DMS 273 treated with DMSO at 0.1 percent for 48 hours (cell line): Measurements from ENCODE around the gene TMPRSS2.

ENCODE experiments used
- DNase-seq: peaks from one replicate; lab custom pipeline; 2025; lab: John Stamatoyannopoulos, UW

TMPRSS2 gene

DNA sequence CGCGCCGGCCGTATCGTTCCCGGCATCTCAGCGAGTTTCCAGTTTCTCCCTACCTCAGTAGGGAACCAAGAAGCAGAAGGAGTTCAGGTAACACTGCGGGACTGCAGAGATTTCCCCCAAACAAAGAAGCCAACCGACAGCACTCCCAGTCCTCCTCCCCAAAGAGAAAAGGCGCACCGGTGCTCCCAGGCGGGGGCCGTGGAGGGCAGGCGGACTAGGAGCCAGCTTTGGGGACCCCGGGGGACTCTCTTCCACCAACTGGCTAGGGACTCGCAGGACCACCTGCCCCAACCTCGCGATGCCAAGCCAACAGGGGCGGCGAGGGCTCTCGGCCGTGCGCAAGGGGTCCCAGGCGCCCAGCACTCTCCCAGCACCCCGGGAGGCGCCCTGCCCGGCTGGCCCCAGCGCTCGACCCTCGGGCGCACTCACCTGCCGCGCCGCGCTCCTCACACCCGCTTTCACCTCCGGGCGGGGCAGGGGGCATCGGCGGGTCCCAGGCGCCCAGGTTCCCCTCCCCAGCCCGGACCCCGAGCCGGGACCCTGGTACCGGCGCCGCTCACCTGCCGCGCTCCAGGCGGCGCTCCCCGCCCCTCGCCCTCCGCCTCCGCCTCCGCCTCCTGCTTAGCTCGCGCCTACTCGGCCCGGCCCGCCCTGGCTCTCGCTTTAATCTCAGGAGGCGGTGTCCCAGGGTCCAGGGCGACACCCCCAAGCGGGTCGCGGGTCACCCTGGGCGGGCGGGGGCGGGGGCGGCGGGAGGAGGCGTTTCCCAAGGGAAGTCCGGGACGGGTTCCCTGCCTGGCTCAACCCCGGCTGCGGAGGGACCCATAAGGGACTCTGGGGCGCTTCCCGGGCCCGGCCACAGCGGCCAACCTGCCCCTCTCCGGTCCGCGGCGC lies at the start of gene TMPRSS2:
TMPRSS2 (minus strand) TSS at position 638 of the 894 bp plus-strand sequence. CDS start 10,025 bp downstream, outside the sequence.
- no peak for DNase-seq

DNA sequence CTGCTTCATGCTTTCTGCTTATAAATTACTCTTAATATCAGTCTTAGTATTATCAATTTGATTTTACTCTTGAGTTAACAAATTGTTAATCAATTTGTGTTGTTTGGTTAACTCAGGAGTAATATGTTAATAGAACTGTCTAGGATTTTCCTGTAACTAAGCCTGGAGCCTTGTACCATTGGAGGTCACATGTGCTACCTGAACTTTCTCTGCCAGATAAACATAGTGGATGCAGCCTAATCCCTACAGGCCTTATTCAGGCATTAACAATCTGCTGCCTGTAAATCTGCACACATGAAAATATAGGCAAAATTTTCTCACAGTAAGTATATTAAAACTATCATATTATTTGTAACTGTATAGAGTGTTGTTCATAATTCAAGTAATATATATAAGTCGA lies 47.1 kb upstream of the TMPRSS2 start:
- no peak for DNase-seq

DNA sequence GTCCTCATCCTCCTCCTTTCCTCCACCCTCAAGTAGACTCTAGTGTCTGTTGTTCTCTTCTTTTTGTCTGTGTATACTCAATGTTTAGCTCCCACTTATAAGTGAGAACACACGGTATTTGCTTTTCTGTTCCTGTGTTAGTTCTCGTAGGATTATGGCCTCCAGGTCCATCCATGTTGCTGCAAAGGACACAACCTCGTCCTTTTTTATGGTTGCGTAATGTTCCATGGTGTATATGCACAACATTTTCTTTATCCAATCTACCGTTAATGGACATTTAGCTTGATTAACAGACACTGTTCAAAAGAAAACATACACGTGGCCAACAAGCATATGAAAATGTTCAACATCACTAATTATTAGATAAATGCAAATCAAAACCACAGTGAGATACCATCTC lies 44.3 kb upstream of the TMPRSS2 start:
- DNase-seq = no peak

GRCh38 chr21:41548781-41549180 lies 40.8 kb upstream of the TMPRSS2 start:
- DNase-seq = no peak

DNA sequence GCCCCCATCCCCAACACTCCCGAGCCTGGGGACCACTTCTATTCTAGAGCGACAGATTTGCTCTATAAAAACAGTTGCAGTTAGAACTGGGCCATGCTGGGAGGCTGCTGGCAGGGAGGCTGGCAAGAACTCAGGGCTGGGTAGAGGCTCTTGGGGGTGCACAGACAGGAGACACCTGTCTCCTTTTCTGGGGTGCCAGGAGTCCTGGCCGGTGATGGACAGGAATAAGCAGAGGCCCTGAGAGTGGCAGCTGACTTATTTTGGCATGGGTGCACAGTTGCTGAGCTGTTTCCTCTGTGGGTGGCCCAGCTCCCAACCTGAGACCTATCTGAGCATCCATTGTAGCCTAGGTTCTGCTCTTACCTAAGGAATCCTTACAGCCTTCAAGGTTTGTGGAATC lies 39.2 kb upstream of the TMPRSS2 start:
- DNase-seq = no peak

DNA sequence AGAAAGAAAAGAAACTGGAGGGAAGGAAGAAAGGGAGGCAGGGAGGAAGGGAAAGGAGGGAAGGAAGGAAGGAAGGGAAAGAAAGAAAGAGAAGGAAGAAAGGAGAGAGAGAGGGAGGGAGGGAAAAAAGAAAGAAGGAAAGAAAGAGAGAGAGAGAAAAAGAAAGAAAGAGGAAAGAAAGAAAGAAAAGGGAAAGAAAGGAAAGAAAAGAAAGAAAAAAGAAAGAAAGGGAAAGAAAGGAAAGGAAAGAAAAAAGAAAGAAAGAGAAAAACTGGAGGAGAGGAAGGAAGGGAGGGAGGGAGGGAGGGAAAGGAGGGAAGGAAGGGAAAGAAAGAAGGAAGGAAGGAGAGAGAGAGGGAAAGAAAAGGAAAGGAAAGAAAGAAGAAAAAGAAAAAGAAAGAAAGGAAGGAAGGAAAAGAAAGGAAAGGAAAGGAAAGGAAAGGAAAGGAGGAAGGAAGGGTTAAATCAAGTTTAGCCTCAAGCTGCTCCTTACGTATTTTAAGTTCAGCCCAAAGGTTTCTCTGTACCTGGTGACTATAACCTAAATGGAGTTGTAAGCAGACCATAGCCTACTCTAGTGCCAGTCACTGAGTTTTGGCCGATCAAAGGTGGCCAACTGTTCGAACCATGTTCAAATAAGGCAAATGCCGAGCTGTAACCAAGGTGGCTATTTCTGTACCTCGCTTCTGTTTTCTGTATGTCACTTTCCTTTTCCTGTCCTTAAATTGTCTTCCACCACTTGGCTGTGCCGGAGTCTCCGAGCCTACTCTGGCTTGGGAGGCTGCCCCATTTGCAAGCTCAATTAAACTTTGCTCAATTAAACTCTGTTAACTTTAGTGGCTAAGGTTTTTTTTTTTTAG lies 37.8 kb upstream of the TMPRSS2 start:
- DNase-seq = no peak

DNA sequence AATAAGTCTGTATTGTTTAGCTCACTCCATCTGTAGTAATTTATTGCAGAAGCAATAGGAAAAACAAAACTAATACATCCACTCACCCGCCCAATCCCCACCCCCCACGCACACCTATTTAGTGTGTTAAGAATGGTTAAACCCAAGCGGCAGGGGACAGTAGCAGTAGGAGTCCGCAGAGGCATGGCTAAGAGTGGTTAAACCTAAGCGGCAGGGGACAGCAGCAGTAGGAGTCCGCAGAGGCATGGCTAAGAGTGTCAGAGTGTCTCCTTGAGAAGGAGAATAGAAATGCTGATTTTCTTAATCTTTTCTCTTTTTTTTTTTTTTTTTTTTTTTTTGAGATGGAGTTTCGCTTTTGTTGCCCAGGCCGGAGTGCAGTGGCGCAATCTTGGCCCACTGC lies 34.8 kb upstream of the TMPRSS2 start:
- no peak for DNase-seq

DNA sequence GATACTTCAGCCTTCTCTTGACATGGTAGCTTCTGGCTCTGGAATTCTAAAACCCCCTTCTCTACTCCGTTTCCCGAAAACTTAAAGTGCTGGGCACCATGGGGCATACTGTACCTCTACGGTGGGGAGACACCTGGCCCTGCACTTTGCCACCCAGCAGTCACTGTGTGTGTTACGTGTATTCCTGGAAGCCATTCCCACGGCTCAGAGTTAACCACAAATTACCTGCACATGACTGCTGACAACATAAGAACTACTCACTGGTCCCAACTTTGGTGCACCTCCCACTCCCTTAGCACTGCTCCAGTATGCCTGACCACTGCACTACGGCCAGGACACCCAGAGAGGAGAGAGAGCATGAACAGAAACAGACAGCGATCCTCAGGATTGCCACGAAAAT lies 29.4 kb upstream of the TMPRSS2 start:
- DNase-seq = no peak

- no peak for DNase-seq
These were observed 28.8 kb upstream of the TMPRSS2 start for GRCh38 chr21:41536827-41537103.

GRCh38 chr21:41536076-41536826 lies 28.3 kb upstream of the TMPRSS2 start:
- no peak for DNase-seq

GRCh38 chr21:41530366-41530765 lies 22.4 kb upstream of the TMPRSS2 start:
- DNase-seq = no peak

DNA sequence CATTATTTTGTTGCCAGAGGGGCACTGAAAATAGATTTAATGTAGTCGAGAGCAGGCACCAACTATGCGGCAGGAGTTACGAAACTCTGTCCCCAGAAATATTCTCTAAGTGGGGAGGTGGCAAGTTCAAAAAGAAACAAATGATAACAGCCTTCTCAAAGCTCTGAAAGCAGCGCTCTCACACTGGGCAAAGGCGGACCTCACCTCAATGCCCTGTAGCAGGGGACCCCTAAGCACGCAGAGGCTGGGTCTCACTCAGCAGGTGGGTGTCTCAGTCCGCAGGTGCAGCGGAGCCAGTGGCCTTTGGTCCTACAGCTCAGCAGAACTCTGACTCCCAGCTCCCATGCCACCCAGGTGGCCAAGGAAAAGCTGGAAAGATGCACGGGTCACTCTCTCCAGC lies 21.8 kb upstream of the TMPRSS2 start:
- no peak for DNase-seq

DNA sequence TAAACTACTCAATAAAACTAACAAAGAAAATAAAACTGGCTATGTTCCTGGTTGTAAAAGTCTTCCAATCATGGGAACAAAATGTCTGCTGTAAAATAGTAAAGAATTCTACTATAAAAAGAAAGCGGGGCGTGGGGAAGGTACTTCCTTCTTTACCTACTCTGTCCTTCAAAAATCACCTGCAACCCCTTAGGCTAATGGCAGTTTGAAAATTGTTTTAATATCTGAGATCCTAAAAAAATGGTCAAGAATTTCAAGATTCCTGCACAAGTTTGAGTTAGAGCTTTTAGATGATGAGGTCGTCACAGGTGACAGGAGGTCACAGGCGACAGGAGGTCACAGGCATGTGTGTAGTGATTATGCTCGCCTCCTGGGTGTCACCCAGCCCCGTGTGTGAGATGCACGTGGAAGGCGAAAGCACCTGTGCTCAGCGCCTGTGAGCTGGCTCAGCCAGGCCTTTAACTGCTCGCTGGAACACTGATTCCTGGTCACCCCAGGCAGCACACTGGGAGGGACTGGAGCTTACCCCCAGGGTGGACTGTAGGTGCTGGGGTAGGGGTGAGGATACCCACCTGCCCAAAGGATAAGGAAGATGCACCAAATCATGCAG lies 18.6 kb upstream of the TMPRSS2 start:
- DNase-seq = no peak

GRCh38 chr21:41523175-41523574 lies 15.2 kb upstream of the TMPRSS2 start:
- DNase-seq = no peak

DNA sequence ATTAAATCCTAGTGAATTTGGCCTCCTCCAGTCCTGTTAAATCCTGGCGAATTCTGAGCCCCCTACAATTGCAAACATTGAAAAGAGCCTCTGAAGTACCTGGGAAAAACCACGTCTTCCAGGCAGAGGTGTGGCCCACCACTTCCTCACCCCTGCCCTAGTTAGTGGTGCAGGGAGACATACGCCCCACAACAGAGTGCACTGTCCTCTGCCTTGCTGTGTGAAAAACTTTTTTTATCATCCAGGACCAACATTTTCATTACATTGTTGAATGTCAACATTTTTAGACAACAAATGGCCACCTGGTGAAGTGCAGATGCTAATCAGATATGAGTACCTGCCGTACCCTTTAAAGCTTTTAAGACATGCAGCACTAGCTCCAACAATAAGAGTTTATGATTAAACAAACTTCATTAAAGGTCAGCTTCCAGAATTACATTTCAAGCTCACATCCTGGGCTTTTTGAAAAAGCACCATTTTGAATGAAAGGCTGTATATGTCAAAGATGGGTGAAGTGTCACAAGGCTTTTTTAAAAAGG lies 13.6 kb upstream of the TMPRSS2 start:
- DNase-seq = no peak

- DNase-seq = no peak
These were observed 12.8 kb upstream of the TMPRSS2 start for GRCh38 chr21:41520560-41521442.

- DNase-seq = no peak
These were observed 12.0 kb upstream of the TMPRSS2 start for GRCh38 chr21:41519806-41520559.

- DNase-seq = no peak
These were observed 10.8 kb upstream of the TMPRSS2 start for GRCh38 chr21:41518757-41519156.

GRCh38 chr21:41511858-41512257 lies 3.9 kb upstream of the TMPRSS2 start:
- no peak for DNase-seq

- no peak for DNase-seq
These were observed 2.5 kb upstream of the TMPRSS2 start for GRCh38 chr21:41510500-41510899.
